Mesothelial cell of epicardium (in vitro differentiated cells): ENCODE data around the gene GIMAP1. TPM values are rescaled to one million over a fixed set of nuclear protein-coding genes. Genes with fewer than 3 reads are reported as not detected.

ENCODE experiments used
- DNase-seq, 2 experiments: peaks; one replicate each; pipeline ENCODE4 v3.0.0; 2021; ENCODE audit warnings: low spot score in 2 of 2; ENCODE audit not compliant: unreplicated experiment in 2 of 2
- H3K27ac Mint-ChIP-seq: 2 replicates; pipeline ENCODE4 v1.8.0; 2021; ENCODE audit warnings: mixed read lengths
- H3K27me3 Mint-ChIP-seq: 2 replicates; pipeline ENCODE4 v1.8.0; 2021; ENCODE audit warnings: low read depth, mixed read lengths
- H3K36me3 Mint-ChIP-seq: 2 replicates; pipeline ENCODE4 v1.8.0; 2021; ENCODE audit warnings: mixed read lengths
- H3K4me1 Mint-ChIP-seq: 2 replicates; pipeline ENCODE4 v1.8.0; 2021; ENCODE audit warnings: mixed read lengths
- H3K4me3 Mint-ChIP-seq: 2 replicates; pipeline ENCODE4 v1.8.0; 2021; ENCODE audit warnings: mild to moderate bottlenecking, moderate library complexity, mixed read lengths
- H3K9me3 Mint-ChIP-seq: 2 replicates; pipeline ENCODE4 v1.8.0; 2021; ENCODE audit warnings: mixed read lengths
- total RNA-seq: library from RNA; stranded (reverse); gene quantifications from 3 replicates; pipeline ENCODE4 v1.2.1, GENCODE V29; 2021
- TF ChIP-seq, protein P1 (sequence below): fragments of 200-600 bp; sonication (generic); IDR thresholded peaks from one replicate; pipeline ENCODE4 v1.5.0; 2021; ENCODE audit warnings: antibody characterized with exemption; ENCODE audit not compliant: unreplicated experiment

The GIMAP1 gene
- total RNA-seq, 1 donor from 2014 or later, result not detected

GRCh38 chr7:150745086-150745485, 28.7 kb downstream of the GIMAP1 start:
- TF ChIP-seq, protein P1, sequence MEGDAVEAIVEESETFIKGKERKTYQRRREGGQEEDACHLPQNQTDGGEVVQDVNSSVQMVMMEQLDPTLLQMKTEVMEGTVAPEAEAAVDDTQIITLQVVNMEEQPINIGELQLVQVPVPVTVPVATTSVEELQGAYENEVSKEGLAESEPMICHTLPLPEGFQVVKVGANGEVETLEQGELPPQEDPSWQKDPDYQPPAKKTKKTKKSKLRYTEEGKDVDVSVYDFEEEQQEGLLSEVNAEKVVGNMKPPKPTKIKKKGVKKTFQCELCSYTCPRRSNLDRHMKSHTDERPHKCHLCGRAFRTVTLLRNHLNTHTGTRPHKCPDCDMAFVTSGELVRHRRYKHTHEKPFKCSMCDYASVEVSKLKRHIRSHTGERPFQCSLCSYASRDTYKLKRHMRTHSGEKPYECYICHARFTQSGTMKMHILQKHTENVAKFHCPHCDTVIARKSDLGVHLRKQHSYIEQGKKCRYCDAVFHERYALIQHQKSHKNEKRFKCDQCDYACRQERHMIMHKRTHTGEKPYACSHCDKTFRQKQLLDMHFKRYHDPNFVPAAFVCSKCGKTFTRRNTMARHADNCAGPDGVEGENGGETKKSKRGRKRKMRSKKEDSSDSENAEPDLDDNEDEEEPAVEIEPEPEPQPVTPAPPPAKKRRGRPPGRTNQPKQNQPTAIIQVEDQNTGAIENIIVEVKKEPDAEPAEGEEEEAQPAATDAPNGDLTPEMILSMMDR, result no peak

GRCh38 chr7:150745876-150746275, 29.5 kb downstream of the GIMAP1 start:
- Mint-ChIP-seq H3K9me3 (no peaks in the 10 kb centered on the region), H3K4me3 (no peak overlapping the region), H3K36me3 (no peaks in the 10 kb centered on the region), H3K27me3 (peaks cover 91% of the 10 kb centered on the region), H3K4me1 (no peaks in the 10 kb centered on the region), H3K27ac (no peak overlapping the region)
- no peak for DNase-seq
- TF ChIP-seq, protein P1, result no peak

More at GRCh38 chr7:150745086-150745485, 28.7 kb downstream of the GIMAP1 start:
- Mint-ChIP-seq H3K4me1 (no peaks in the 10 kb centered on the region), H3K27me3 (peaks cover 92% of the 10 kb centered on the region), H3K36me3 (no peaks in the 10 kb centered on the region), H3K9me3 (no peaks in the 10 kb centered on the region), H3K4me3 (no peak overlapping the region), H3K27ac (no peak overlapping the region)
- DNase-seq, result no peak

DNA sequence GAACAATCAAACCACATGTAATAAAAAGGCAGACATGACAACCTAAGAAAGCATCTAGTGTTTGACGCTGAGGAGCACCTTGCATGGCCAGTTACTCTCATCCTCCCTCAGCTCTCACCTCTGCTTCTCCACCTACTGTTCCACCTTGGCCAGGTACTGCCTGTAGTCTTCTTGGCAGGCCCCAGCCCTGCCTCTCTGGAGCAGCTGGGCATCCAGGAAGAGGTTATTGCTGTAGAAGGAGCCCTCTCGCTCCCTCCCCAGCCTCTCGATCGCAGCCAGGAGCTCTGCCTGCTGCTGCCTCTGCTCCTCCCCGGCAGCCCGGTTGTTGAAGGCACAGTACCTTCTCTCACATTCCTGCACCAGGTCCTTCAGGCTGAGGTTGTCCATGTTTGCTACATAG, 30.5 kb downstream of the GIMAP1 start:
- H3K4me1 Mint-ChIP-seq, result no peaks in the 10 kb centered on the region
- H3K4me3 Mint-ChIP-seq, result no peak overlapping the region
- H3K27me3 Mint-ChIP-seq, result peaks cover 85% of the 10 kb centered on the region
- H3K36me3 Mint-ChIP-seq, result no peaks in the 10 kb centered on the region
- TF ChIP-seq, protein P1, result no peak
- H3K27ac Mint-ChIP-seq, result no peak overlapping the region
- H3K9me3 Mint-ChIP-seq, result no peaks in the 10 kb centered on the region
- DNase-seq, result no peak

GRCh38 chr7:150748376-150748775, 32.0 kb downstream of the GIMAP1 start:
- TF ChIP-seq, protein P1, result no peak
- no peaks in the 10 kb centered on the region for H3K9me3 Mint-ChIP-seq
- H3K36me3 Mint-ChIP-seq, result no peaks in the 10 kb centered on the region
- DNase-seq, result no peak
- H3K27ac Mint-ChIP-seq, result no peak overlapping the region
- no peak overlapping the region for H3K4me3 Mint-ChIP-seq
- no peaks in the 10 kb centered on the region for H3K4me1 Mint-ChIP-seq
- peaks cover 79% of the 10 kb centered on the region for H3K27me3 Mint-ChIP-seq

DNA sequence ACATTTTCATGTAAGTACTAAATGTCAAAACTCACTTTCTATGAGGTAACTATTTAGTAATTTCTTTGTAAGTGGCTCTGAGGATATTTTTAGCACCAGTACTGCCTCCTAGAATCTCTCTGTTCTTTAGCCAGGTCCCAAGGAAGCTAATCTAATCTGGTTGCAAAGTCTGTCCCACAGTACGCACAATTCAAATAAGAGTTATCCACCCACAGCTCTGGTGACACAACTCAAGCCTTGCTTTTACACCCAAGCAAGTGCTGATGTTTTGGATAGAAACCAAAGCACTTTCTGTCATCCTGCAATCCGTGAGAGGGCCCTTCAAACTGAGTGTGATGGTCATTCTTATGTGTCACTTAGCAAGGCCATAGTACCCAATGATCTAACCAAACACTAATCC, 35.3 kb downstream of the GIMAP1 start:
- DNase-seq, result no peak
- Mint-ChIP-seq H3K36me3 (no peaks in the 10 kb centered on the region), H3K9me3 (no peaks in the 10 kb centered on the region), H3K27me3 (peaks cover 68% of the 10 kb centered on the region), H3K4me3 (no peak overlapping the region), H3K27ac (no peak overlapping the region), H3K4me1 (no peaks in the 10 kb centered on the region)
- TF ChIP-seq, protein P1, result no peak

GRCh38 chr7:150753239-150753638, 36.8 kb downstream of the GIMAP1 start:
- Mint-ChIP-seq H3K4me1 (no peaks in the 10 kb centered on the region), H3K36me3 (no peaks in the 10 kb centered on the region), H3K27me3 (peaks cover 60% of the 10 kb centered on the region), H3K27ac (no peak overlapping the region), H3K9me3 (no peaks in the 10 kb centered on the region), H3K4me3 (no peak overlapping the region)
- TF ChIP-seq, protein P1, result no peak
- DNase-seq, result no peak
